GM20000 (cell line): ENCODE measurements around the gene HIRA.

Experiments used
- DNase-seq: peaks from one replicate; pipeline ENCODE4 v3.0.0; 2012; ENCODE audit warnings: low spot score
- TF ChIP-seq, protein P1 (sequence below): IDR thresholded peaks from 2 replicates; pipeline ENCODE4 v1.5.1; 2012; ENCODE audit warnings: mild to moderate bottlenecking, control low read depth; ENCODE audit errors: extremely low read depth, missing control alignments

The HIRA gene

DNA sequence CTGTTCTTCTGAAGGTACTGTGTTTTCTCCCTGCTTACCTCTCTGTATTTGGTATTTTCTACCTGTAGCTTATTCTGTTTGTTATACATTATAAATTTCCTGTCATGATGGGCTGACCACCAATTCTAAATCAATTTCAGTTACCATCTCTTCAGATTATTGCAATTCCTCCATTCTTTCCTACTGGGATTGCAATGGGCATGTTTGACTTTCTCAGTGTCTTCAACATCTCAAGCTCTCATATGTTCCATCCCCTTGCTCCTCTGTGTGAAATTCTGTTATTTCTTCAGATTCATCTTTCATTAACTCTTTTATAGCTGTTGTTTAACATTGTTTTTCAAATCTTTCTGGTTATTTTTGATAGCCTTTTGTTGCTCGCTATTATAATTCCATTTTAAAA lies 31.5 kb upstream of the HIRA start:
- DNase-seq, result no peak
- TF ChIP-seq, protein P1, sequence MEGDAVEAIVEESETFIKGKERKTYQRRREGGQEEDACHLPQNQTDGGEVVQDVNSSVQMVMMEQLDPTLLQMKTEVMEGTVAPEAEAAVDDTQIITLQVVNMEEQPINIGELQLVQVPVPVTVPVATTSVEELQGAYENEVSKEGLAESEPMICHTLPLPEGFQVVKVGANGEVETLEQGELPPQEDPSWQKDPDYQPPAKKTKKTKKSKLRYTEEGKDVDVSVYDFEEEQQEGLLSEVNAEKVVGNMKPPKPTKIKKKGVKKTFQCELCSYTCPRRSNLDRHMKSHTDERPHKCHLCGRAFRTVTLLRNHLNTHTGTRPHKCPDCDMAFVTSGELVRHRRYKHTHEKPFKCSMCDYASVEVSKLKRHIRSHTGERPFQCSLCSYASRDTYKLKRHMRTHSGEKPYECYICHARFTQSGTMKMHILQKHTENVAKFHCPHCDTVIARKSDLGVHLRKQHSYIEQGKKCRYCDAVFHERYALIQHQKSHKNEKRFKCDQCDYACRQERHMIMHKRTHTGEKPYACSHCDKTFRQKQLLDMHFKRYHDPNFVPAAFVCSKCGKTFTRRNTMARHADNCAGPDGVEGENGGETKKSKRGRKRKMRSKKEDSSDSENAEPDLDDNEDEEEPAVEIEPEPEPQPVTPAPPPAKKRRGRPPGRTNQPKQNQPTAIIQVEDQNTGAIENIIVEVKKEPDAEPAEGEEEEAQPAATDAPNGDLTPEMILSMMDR, result no peak

GRCh38 chr22:19461506-19461905 lies 30.0 kb upstream of the HIRA start:
- DNase-seq, result no peak
- TF ChIP-seq, protein P1, result no peak

GRCh38 chr22:19460036-19460435 lies 28.5 kb upstream of the HIRA start:
- TF ChIP-seq, protein P1, result no peak
- DNase-seq, result no peak

GRCh38 chr22:19457828-19458428 lies 26.4 kb upstream of the HIRA start:
- no peak for DNase-seq
- TF ChIP-seq, protein P1, result no peak

- TF ChIP-seq, protein P1, result no peak
- no peak for DNase-seq
These were observed 25.0 kb upstream of the HIRA start for GRCh38 chr22:19456541-19456940.

DNA sequence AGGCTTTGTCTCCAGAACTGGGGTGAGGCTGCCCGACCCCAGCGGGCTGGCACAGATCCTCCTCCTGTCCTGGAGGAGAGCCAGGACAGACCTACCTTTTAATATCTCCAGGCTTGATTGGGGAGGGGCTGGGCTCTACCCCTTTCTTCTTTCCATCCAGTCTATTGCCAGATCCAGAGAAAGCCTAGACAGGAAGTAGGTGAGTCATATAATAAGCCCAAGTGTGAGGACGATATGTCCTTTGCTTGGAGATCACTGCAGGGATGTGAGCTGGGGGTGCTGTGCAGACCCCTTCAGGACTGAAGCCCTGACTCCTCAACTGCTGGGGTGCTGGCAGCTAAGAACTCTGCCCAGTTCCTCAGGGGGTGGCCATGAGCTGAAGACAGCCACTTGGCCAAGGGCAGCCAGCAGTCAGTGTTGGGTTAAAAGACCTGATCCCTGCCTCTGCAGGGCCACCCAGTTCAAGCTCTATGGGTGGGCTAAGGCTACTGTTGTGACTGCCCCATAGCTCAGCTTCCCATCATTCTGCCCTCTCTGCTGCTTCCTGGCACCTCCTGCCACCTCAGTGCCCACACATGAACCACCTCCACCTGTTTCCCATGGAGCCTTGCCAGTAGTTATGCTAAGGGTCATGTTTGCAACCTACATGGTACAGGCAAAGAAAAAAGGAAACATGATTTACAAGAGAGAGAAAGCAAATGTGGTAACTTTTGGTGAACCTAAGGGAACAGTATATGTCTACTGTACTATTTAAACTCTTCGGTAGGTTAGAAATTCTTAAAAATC lies 24.2 kb upstream of the HIRA start:
- no peak for DNase-seq
- TF ChIP-seq, protein P1, result no peak

DNA sequence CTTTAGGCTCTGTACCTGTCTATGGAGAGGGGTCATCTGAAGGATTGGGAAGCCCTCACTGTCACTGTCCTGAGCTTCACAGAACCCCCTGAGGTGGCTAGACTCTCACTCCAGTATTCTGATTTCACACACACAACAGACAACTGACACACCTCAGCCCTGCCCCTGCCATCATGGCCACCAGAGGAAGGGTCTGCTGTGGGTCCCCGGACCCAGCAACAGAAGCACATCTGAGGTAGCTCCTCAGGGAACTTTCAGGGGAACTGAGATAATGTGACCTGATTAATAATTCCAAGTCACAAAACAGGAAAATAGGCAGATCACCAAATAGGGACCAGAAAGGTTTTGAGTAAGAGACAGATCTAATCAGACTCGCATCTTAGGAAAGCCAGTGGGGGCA lies 23.5 kb upstream of the HIRA start:
- TF ChIP-seq, protein P1, result no peak
- no peak for DNase-seq
